Mesendoderm (in vitro differentiated cells): ENCODE results near the gene ADIRF.

Experiments used
- DNase-seq: peaks from one replicate; pipeline ENCODE4 v3.0.0; 2013
- H2AK5ac ChIP-seq: 2 replicates; pipeline ENCODE4 v1.6.1; 2013; ENCODE audit warnings: low read length, inconsistent platforms
- H2BK120ac ChIP-seq: 2 replicates; pipeline ENCODE4 v1.6.1; 2013; ENCODE audit warnings: low read depth, mild to moderate bottlenecking, low read length, moderate library complexity, mixed read lengths
- H2BK15ac ChIP-seq: replicated peaks from 2 replicates; pipeline ENCODE4 v1.6.1; 2013; ENCODE audit warnings: low read depth, mild to moderate bottlenecking, moderate library complexity
- H2BK5ac ChIP-seq: 2 replicates; pipeline ENCODE4 v1.6.1; 2013; ENCODE audit warnings: low read length, inconsistent platforms
- H3K18ac ChIP-seq: 2 replicates; pipeline ENCODE4 v1.6.1; 2013; ENCODE audit warnings: mild to moderate bottlenecking, low read length, mixed read lengths
- H3K23ac ChIP-seq: one replicate; pipeline ENCODE4 v1.6.1; 2013; ENCODE audit warnings: low read length
- H3K27ac ChIP-seq: 2 replicates; pipeline ENCODE4 v1.5.1; 2013; ENCODE audit warnings: low read depth, mild to moderate bottlenecking, inconsistent platforms, low read length, moderate library complexity
- H3K27me3 ChIP-seq: 2 replicates; pipeline ENCODE4 v1.6.1; 2013; ENCODE audit warnings: low read length, control low read depth, mild to moderate bottlenecking, inconsistent platforms; ENCODE audit not compliant: insufficient read depth, poor library complexity
- H3K36me3 ChIP-seq: 2 replicates; pipeline ENCODE4 v1.6.1; 2013; ENCODE audit warnings: low read length, inconsistent platforms; ENCODE audit not compliant: control insufficient read depth, insufficient read depth
- H3K4ac ChIP-seq: one replicate; pipeline ENCODE4 v1.6.1; 2013; ENCODE audit warnings: low read depth, mild to moderate bottlenecking, low read length, moderate library complexity
- H3K4me1 ChIP-seq: 2 replicates; pipeline ENCODE4 v1.6.1; 2013; ENCODE audit warnings: low read depth, low read length, inconsistent platforms; ENCODE audit not compliant: control insufficient read depth
- H3K4me2 ChIP-seq: 2 replicates; pipeline ENCODE4 v1.6.1; 2013; ENCODE audit warnings: low read length
- H3K4me3 ChIP-seq: 2 replicates; pipeline ENCODE4 v1.5.1; 2013; ENCODE audit warnings: mild to moderate bottlenecking, low read length
- H3K56ac ChIP-seq: one replicate; pipeline ENCODE4 v1.6.1; 2013; ENCODE audit warnings: low read length
- H3K79me1 ChIP-seq: 2 replicates; pipeline ENCODE4 v1.6.1; 2013; ENCODE audit warnings: low read length, inconsistent platforms
- H3K79me2 ChIP-seq: 2 replicates; pipeline ENCODE4 v1.6.1; 2013; ENCODE audit warnings: mild to moderate bottlenecking, low read length; ENCODE audit not compliant: control insufficient read depth, insufficient read depth
- H3K9ac ChIP-seq: 2 replicates; pipeline ENCODE4 v1.6.1; 2013; ENCODE audit warnings: low read length, inconsistent platforms
- H4K5ac ChIP-seq: one replicate; pipeline ENCODE4 v1.6.1; 2013; ENCODE audit warnings: low read length
- H4K8ac ChIP-seq: one replicate; pipeline ENCODE4 v1.6.1; 2013; ENCODE audit warnings: low read depth, mild to moderate bottlenecking, control low read depth, low read length, moderate library complexity
- WGBS: extraction: QIAGEN DNeasy Blood & Tissue Kit; methylation state at CpG from one replicate; pipeline ENCODE4 v1.1.7; 2013; ENCODE audit warnings: low lambda C conversion rate, missing lambda C conversion rate; ENCODE audit not compliant: insufficient coverage; ENCODE audit errors: extremely low coverage; 5-methylcytosine and 5-hydroxymethylcytosine counted together

Gene ADIRF

GRCh38 chr10:86960863-86961434, 7.3 kb upstream of the ADIRF start:
- Histone ChIP-seq H2BK5ac (no peak overlapping the region), H2BK15ac (no peak overlapping the region), H3K23ac (no peak overlapping the region), H4K8ac (no peak overlapping the region), H3K18ac (no peak overlapping the region), H3K4me1 (peaks cover 15% of the 10 kb centered on the region), H4K5ac (no peak overlapping the region), H3K9ac (peak overlapping the region; percentile 42), H3K27ac (no peak overlapping the region), H3K36me3 (no peaks in the 10 kb centered on the region), H3K27me3 (no peaks in the 10 kb centered on the region), H3K79me1 (no peaks in the 10 kb centered on the region), H3K56ac (peak overlapping the region; percentile 84), H3K4me2 (no peak overlapping the region), H2AK5ac (peak overlapping the region; percentile 100), H3K4me3 (no peak overlapping the region), H3K79me2 (no peaks in the 10 kb centered on the region), H2BK120ac (no peak overlapping the region), H3K4ac (no peak overlapping the region)
- WGBS, result no CpG with 5 or more reads among the region's 9 CpGs
- DNase-seq, result no peak

GRCh38 chr10:86961481-86962091, 6.7 kb upstream of the ADIRF start:
- H3K23ac ChIP-seq, result no peak overlapping the region
- no peak for DNase-seq
- H3K4me1 ChIP-seq, result peaks cover 13% of the 10 kb centered on the region

GRCh38 chr10:86962136-86962980, 5.9 kb upstream of the ADIRF start:
- Histone ChIP-seq H3K4me1 (peaks cover 13% of the 10 kb centered on the region), H3K27ac (no peak overlapping the region), H3K9ac (no peak overlapping the region), H3K79me1 (no peaks in the 10 kb centered on the region), H4K5ac (no peak overlapping the region), H4K8ac (no peak overlapping the region), H2BK120ac (no peak overlapping the region), H3K23ac (no peak overlapping the region), H3K79me2 (no peaks in the 10 kb centered on the region), H3K27me3 (no peaks in the 10 kb centered on the region), H3K4me2 (no peak overlapping the region), H3K4ac (no peak overlapping the region), H2BK5ac (no peak overlapping the region), H2BK15ac (no peak overlapping the region), H2AK5ac (no peak overlapping the region), H3K56ac (no peak overlapping the region), H3K36me3 (no peaks in the 10 kb centered on the region), H3K4me3 (no peak overlapping the region), H3K18ac (no peak overlapping the region)
- no peak for DNase-seq
- WGBS, result no CpG with 5 or more reads among the region's 7 CpGs

More at GRCh38 chr10:86961481-86962091, 6.7 kb upstream of the ADIRF start:
- H3K36me3 ChIP-seq, result no peaks in the 10 kb centered on the region
- no peak overlapping the region for H3K27ac ChIP-seq
- H3K79me1 ChIP-seq, result no peaks in the 10 kb centered on the region
- no peak overlapping the region for H2BK120ac ChIP-seq
- H2BK15ac ChIP-seq, result no peak overlapping the region
- no peaks in the 10 kb centered on the region for H3K79me2 ChIP-seq
- no peak overlapping the region for H3K4me2 ChIP-seq
- WGBS, result no CpG with 5 or more reads among the region's 12 CpGs
- no peak overlapping the region for H2AK5ac ChIP-seq
- H3K56ac ChIP-seq, result no peak overlapping the region
- no peak overlapping the region for H4K8ac ChIP-seq
- H2BK5ac ChIP-seq, result no peak overlapping the region
- no peak overlapping the region for H3K18ac ChIP-seq
- no peaks in the 10 kb centered on the region for H3K27me3 ChIP-seq
- no peak overlapping the region for H3K4ac ChIP-seq
- H3K4me3 ChIP-seq, result no peak overlapping the region
- no peak overlapping the region for H4K5ac ChIP-seq
- no peak overlapping the region for H3K9ac ChIP-seq

GRCh38 chr10:86962981-86963310, 5.3 kb upstream of the ADIRF start:
- H3K23ac ChIP-seq, result no peak overlapping the region
- H3K27me3 ChIP-seq, result no peaks in the 10 kb centered on the region
- H2AK5ac ChIP-seq, result no peak overlapping the region
- no peak overlapping the region for H3K18ac ChIP-seq
- H3K36me3 ChIP-seq, result no peaks in the 10 kb centered on the region
- H3K79me2 ChIP-seq, result no peaks in the 10 kb centered on the region
- H3K79me1 ChIP-seq, result no peaks in the 10 kb centered on the region
- H4K8ac ChIP-seq, result no peak overlapping the region
- no peak overlapping the region for H3K56ac ChIP-seq
- no peak overlapping the region for H2BK5ac ChIP-seq
- no peak overlapping the region for H3K9ac ChIP-seq
- WGBS, result no CpG with 5 or more reads among the region's 7 CpGs
- H3K27ac ChIP-seq, result no peak overlapping the region
- DNase-seq, result no peak
- no peak overlapping the region for H3K4ac ChIP-seq
- H2BK120ac ChIP-seq, result no peak overlapping the region
- no peak overlapping the region for H2BK15ac ChIP-seq
- peaks cover 13% of the 10 kb centered on the region for H3K4me1 ChIP-seq
- no peak overlapping the region for H3K4me3 ChIP-seq
- no peak overlapping the region for H4K5ac ChIP-seq
- no peak overlapping the region for H3K4me2 ChIP-seq

- no peak overlapping the region for H3K9ac ChIP-seq
- no peak overlapping the region for H3K56ac ChIP-seq
- no peak overlapping the region for H3K23ac ChIP-seq
- no peak overlapping the region for H4K8ac ChIP-seq
- H4K5ac ChIP-seq, result no peak overlapping the region
- no peak overlapping the region for H2BK120ac ChIP-seq
- H3K4ac ChIP-seq, result no peak overlapping the region
- H3K4me1 ChIP-seq, result peaks cover 13% of the 10 kb centered on the region
- no peak overlapping the region for H2BK5ac ChIP-seq
- no peak for DNase-seq
- no peaks in the 10 kb centered on the region for H3K36me3 ChIP-seq
- no CpG with 5 or more reads among the region's 12 CpGs for WGBS
- H3K4me2 ChIP-seq, result no peak overlapping the region
- no peaks in the 10 kb centered on the region for H3K79me1 ChIP-seq
- H3K4me3 ChIP-seq, result no peak overlapping the region
- no peak overlapping the region for H3K18ac ChIP-seq
- no peaks in the 10 kb centered on the region for H3K79me2 ChIP-seq
- H2BK15ac ChIP-seq, result no peak overlapping the region
- no peak overlapping the region for H2AK5ac ChIP-seq
- no peaks in the 10 kb centered on the region for H3K27me3 ChIP-seq
- H3K27ac ChIP-seq, result no peak overlapping the region
Measured at GRCh38 chr10:86963341-86963919, 4.9 kb upstream of the ADIRF start.
